GM21786 (cell line): Measurements from ENCODE around the gene FNDC3A.
"Not testable (repeated sequence)": the region's sequence is repeated elsewhere in the genome, so short reads cannot be mapped to it uniquely, and the experiment has no call there.

Source experiments
- ATAC-seq: cut with Tn5 transposase; IDR thresholded peaks from one replicate; pipeline ENCODE4 v1.9.1; 2021; ENCODE audit not compliant: unreplicated experiment

The FNDC3A gene

GRCh38 chr13:49132479-49133002, 156.8 kb downstream of the FNDC3A start:
- ATAC-seq, result no peak

GRCh38 chr13:49134305-49134704, 158.6 kb downstream of the FNDC3A start:
- ATAC-seq, result no peak

GRCh38 chr13:49137138-49137643, 161.5 kb downstream of the FNDC3A start:
- not testable (repeated sequence) for ATAC-seq

GRCh38 chr13:49140910-49141611, 165.3 kb downstream of the FNDC3A start:
- no peak for ATAC-seq

GRCh38 chr13:49146950-49147355, 171.2 kb downstream of the FNDC3A start:
- ATAC-seq, result no peak

GRCh38 chr13:49148405-49148804, 172.7 kb downstream of the FNDC3A start:
- no peak for ATAC-seq

- not testable (repeated sequence) for ATAC-seq
Measured at GRCh38 chr13:49157955-49158584, 182.4 kb downstream of the FNDC3A start.

GRCh38 chr13:49163162-49163561, 187.4 kb downstream of the FNDC3A start:
- not testable (repeated sequence) for ATAC-seq

GRCh38 chr13:49164712-49165111, 189.0 kb downstream of the FNDC3A start:
- ATAC-seq, result no peak

- ATAC-seq, result no peak
Measured at GRCh38 chr13:49165798-49166752, 190.4 kb downstream of the FNDC3A start.

GRCh38 chr13:49171359-49171758, 195.6 kb downstream of the FNDC3A start:
- ATAC-seq, result no peak

- no peak for ATAC-seq
Measured at GRCh38 chr13:49183672-49184325, 208.1 kb downstream of the FNDC3A start.

- no peak for ATAC-seq
Measured at GRCh38 chr13:49184621-49185020, 208.9 kb downstream of the FNDC3A start.

GRCh38 chr13:49185264-49185663, 209.6 kb downstream of the FNDC3A start:
- no peak for ATAC-seq

GRCh38 chr13:49190901-49191300, 215.2 kb downstream of the FNDC3A start:
- no peak for ATAC-seq

- ATAC-seq, result no peak
Measured at GRCh38 chr13:49206641-49207040, 230.9 kb downstream of the FNDC3A start.

GRCh38 chr13:49208619-49209018, 232.9 kb downstream of the FNDC3A start:
- ATAC-seq, result no peak

GRCh38 chr13:49210114-49210513, 234.4 kb downstream of the FNDC3A start:
- no peak for ATAC-seq

GRCh38 chr13:49210669-49211068, 235.0 kb downstream of the FNDC3A start:
- ATAC-seq, result no peak

- ATAC-seq, result no peak
Measured at GRCh38 chr13:49213539-49213938, 237.8 kb downstream of the FNDC3A start.
